HepG2 (cell line): ENCODE results near the gene NDRG2. TPM values are rescaled to one million over a fixed set of nuclear protein-coding genes. Genes with fewer than 3 reads are reported as not detected.

Experiments used
- ARNTL ChIP-seq: sonication (generic); formaldehyde crosslinking; IDR thresholded peaks from 2 replicates; pipeline ENCODE4 v1.4.0; 2020; ENCODE audit warnings: mild to moderate bottlenecking, missing genetic modification reagents
- FOXA1 ChIP-seq, 2 experiments: fragments of 450-650 bp in 1 of 2; sonication (generic) in 1 of 2; formaldehyde crosslinking in 1 of 2; IDR thresholded peaks; 2 replicates each; pipeline versions ENCODE4 v1.4.0 to v1.6.1; 2016 to 2020; ENCODE audit warnings: missing genetic modification reagents in 1 of 2
- GABPA ChIP-seq, 2 experiments: IDR thresholded peaks; 2 replicates each; pipeline ENCODE4 v1.6.1; 2011 to 2016; ENCODE audit warnings: low read depth in 2 of 2, low read length in 1 of 2, missing biosample characterization in 1 of 2, missing genetic modification characterization in 1 of 2
- MYNN ChIP-seq: sonication (generic); formaldehyde crosslinking; IDR thresholded peaks from 2 replicates; pipeline ENCODE4 v1.4.0; 2020; ENCODE audit warnings: mild to moderate bottlenecking, low read depth, missing genetic modification reagents
- SAP130 ChIP-seq: IDR thresholded peaks from 2 replicates; pipeline ENCODE4 v1.6.1; 2016; ENCODE audit warnings: low read depth
- XRCC5 ChIP-seq: fragments of 200-400 bp; formaldehyde crosslinking; optimal IDR thresholded peaks from 2 replicates; pipeline ENCODE3; 2017; ENCODE audit warnings: mild to moderate bottlenecking, low read length
- ZNF260 ChIP-seq: sonication (generic); formaldehyde crosslinking; IDR thresholded peaks from 2 replicates; pipeline ENCODE4 v1.4.0; 2020; ENCODE audit warnings: missing genetic modification reagents, low read depth, mild to moderate bottlenecking, borderline replicate concordance
- ZNF530 ChIP-seq: sonication (generic); formaldehyde crosslinking; IDR thresholded peaks from 2 replicates; pipeline ENCODE4 v1.5.0; 2020; ENCODE audit warnings: low read depth, mild to moderate bottlenecking, missing genetic modification reagents
- ZNF577 ChIP-seq: sonication (generic); formaldehyde crosslinking; IDR thresholded peaks from 2 replicates; pipeline ENCODE4 v1.4.0; 2020; ENCODE audit warnings: mild to moderate bottlenecking, low read depth, missing genetic modification reagents, borderline replicate concordance
- ZSCAN31 ChIP-seq: sonication (generic); formaldehyde crosslinking; IDR thresholded peaks from 2 replicates; pipeline ENCODE4 v1.5.0; 2020; ENCODE audit warnings: low read depth, mild to moderate bottlenecking, missing genetic modification reagents
- polyA plus RNA-seq, 8 experiments: library from polyadenylated mRNA; depleted of rRNA in 3 of 8; stranded (reverse) in 7 of 8; unstranded in 1 of 8; fragments of >200 nt; fragmentation: Illumina TruSeq in 4 of 8; extraction: Trizol in 4 of 8; gene quantifications; 2 replicates each; pipeline versions ENCODE4 v1.2.1 to v1.2.3, GENCODE V29; 2011 to 2016; ENCODE audit warnings: low read depth in 4 of 8, missing spikeins in 1 of 8, mixed read lengths in 1 of 8; ENCODE audit not compliant: insufficient read depth in 1 of 8
- total RNA-seq, 5 experiments: library from RNA; depleted of rRNA; stranded (reverse); fragments of >200 nt; fragmentation: Illumina TruSeq; extraction: Trizol; gene quantifications; 2 replicates each; pipeline ENCODE4 v1.2.3, GENCODE V29; 2016; ENCODE audit warnings: low read depth in 1 of 5
- TF ChIP-seq, protein P1 (sequence below): sonication (generic); formaldehyde crosslinking; IDR thresholded peaks from 2 replicates; pipeline ENCODE4 v1.5.0; 2020; ENCODE audit warnings: missing genetic modification reagents
- TF ChIP-seq, protein P2 (sequence below): sonication (generic); formaldehyde crosslinking; IDR thresholded peaks from 2 replicates; pipeline ENCODE4 v1.9.0; 2021; ENCODE audit warnings: missing genetic modification reagents, borderline replicate concordance
- TF ChIP-seq, protein P3 (sequence below): sonication (generic); formaldehyde crosslinking; IDR thresholded peaks from 2 replicates; pipeline ENCODE4 v1.8.1; 2022; ENCODE audit warnings: low read depth, mild to moderate bottlenecking, missing genetic modification reagents
- TF ChIP-seq, protein P4 (sequence below): fragments of 450-650 bp; IDR thresholded peaks from 2 replicates; pipeline ENCODE4 v1.6.1; 2017; ENCODE audit warnings: mild to moderate bottlenecking
- TF ChIP-seq, protein P5 (sequence below): sonication (generic); formaldehyde crosslinking; IDR thresholded peaks from 2 replicates; pipeline ENCODE4 v1.8.1; 2023; ENCODE audit warnings: missing genetic modification reagents, inconsistent platforms, borderline replicate concordance
- TF ChIP-seq, protein P6 (sequence below), 2 experiments: fragments of 450-650 bp in 1 of 2; sonication (generic) in 1 of 2; formaldehyde crosslinking; IDR thresholded peaks; 2 replicates each; pipeline versions ENCODE4 v1.5.0 to v1.8.0; 2020 to 2022; ENCODE audit warnings: mild to moderate bottlenecking in 1 of 2, missing genetic modification reagents in 1 of 2

The NDRG2 gene
- total and polyA plus RNA-seq, 2 of the 13 experiments (the other 11 are each of a cell fraction or from before 2014, with no cell fraction given), result 27.2 to 189 TPM

DNA sequence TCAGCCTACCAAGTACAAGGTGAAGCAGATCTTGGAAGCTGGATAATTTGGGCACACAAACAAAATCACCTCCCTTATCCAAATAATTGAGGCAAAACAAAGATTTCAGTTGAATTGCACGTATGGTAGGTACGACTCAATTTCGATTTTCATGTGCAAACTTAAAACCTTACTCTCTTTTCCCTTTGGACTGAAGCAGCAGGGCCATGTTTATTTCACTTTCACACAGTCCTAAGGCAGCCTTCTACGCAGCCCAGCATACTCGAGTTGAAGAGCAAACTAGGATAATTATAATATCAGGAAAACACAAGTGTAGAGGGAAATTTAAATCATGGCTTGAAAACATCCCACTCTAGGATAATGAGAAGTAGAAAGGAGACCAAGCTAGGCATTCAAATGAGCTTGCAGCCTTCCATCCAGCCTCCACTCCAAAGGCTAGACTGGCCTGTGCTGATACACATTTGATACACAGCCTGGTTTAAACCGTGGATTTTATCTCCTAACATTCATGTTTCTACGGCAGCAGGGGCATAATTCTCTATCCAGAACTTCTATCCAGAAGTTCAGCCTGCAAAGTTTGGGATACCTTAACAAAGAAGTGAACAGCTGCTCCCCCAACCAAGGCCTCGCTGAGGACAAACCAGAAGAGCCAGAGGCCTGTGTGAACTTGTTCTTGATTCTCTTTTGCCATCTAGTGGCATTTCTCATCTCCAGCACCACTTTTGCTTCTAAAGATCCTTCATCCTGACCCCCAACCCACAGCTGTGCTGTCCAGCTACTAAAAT is 14.9 kb upstream of the NDRG2 start (continued):
- TF ChIP-seq, protein P1, sequence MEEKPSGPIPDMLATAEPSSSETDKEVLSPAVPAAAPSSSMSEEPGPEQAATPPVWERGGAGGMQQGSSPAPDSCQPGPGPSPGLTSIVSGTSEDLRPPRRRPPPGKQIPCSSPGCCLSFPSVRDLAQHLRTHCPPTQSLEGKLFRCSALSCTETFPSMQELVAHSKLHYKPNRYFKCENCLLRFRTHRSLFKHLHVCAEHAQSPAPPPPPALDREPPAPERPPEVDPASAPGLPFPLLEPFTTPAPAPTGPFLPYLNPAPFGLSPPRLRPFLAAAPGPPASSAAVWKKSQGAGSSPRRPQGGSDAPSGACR (CRISPR knock-in tag), result no peak
- no peak for TF ChIP-seq ZNF260 (CRISPR knock-in tag)
- TF ChIP-seq SAP130 (CRISPR knock-in tag), result no peak; the same call in 1 of the 2 replicates
- TF ChIP-seq ARNTL (CRISPR knock-in tag), result no peak
- 0 out of 2 replicates have a peak, but pooled peaks have one; percentile 21 for TF ChIP-seq ZSCAN31
- TF ChIP-seq, protein P2, sequence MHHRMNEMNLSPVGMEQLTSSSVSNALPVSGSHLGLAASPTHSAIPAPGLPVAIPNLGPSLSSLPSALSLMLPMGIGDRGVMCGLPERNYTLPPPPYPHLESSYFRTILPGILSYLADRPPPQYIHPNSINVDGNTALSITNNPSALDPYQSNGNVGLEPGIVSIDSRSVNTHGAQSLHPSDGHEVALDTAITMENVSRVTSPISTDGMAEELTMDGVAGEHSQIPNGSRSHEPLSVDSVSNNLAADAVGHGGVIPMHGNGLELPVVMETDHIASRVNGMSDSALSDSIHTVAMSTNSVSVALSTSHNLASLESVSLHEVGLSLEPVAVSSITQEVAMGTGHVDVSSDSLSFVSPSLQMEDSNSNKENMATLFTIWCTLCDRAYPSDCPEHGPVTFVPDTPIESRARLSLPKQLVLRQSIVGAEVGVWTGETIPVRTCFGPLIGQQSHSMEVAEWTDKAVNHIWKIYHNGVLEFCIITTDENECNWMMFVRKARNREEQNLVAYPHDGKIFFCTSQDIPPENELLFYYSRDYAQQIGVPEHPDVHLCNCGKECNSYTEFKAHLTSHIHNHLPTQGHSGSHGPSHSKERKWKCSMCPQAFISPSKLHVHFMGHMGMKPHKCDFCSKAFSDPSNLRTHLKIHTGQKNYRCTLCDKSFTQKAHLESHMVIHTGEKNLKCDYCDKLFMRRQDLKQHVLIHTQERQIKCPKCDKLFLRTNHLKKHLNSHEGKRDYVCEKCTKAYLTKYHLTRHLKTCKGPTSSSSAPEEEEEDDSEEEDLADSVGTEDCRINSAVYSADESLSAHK (CRISPR knock-in tag), result no peak
- TF ChIP-seq, protein P3, sequence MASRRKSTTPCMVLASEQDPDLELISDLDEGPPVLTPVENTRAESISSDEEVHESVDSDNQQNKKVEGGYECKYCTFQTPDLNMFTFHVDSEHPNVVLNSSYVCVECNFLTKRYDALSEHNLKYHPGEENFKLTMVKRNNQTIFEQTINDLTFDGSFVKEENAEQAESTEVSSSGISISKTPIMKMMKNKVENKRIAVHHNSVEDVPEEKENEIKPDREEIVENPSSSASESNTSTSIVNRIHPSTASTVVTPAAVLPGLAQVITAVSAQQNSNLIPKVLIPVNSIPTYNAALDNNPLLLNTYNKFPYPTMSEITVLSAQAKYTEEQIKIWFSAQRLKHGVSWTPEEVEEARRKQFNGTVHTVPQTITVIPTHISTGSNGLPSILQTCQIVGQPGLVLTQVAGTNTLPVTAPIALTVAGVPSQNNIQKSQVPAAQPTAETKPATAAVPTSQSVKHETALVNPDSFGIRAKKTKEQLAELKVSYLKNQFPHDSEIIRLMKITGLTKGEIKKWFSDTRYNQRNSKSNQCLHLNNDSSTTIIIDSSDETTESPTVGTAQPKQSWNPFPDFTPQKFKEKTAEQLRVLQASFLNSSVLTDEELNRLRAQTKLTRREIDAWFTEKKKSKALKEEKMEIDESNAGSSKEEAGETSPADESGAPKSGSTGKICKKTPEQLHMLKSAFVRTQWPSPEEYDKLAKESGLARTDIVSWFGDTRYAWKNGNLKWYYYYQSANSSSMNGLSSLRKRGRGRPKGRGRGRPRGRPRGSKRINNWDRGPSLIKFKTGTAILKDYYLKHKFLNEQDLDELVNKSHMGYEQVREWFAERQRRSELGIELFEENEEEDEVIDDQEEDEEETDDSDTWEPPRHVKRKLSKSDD (CRISPR knock-in tag), result no peak
- TF ChIP-seq, protein P4, sequence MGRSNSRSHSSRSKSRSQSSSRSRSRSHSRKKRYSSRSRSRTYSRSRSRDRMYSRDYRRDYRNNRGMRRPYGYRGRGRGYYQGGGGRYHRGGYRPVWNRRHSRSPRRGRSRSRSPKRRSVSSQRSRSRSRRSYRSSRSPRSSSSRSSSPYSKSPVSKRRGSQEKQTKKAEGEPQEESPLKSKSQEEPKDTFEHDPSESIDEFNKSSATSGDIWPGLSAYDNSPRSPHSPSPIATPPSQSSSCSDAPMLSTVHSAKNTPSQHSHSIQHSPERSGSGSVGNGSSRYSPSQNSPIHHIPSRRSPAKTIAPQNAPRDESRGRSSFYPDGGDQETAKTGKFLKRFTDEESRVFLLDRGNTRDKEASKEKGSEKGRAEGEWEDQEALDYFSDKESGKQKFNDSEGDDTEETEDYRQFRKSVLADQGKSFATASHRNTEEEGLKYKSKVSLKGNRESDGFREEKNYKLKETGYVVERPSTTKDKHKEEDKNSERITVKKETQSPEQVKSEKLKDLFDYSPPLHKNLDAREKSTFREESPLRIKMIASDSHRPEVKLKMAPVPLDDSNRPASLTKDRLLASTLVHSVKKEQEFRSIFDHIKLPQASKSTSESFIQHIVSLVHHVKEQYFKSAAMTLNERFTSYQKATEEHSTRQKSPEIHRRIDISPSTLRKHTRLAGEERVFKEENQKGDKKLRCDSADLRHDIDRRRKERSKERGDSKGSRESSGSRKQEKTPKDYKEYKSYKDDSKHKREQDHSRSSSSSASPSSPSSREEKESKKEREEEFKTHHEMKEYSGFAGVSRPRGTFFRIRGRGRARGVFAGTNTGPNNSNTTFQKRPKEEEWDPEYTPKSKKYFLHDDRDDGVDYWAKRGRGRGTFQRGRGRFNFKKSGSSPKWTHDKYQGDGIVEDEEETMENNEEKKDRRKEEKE, result no peak
- no peak for TF ChIP-seq GABPA (IDR thresholded peaks at IDR 0.05; ENCODE audit: low read depth, low read length)
- 0 out of 2 replicates have a peak, but pooled peaks have one; percentile 37 for TF ChIP-seq GABPA (CRISPR knock-in tag; IDR thresholded peaks at IDR 0.05; ENCODE audit: low read depth)
- no peak for TF ChIP-seq MYNN (CRISPR knock-in tag)
- no peak for TF ChIP-seq ZNF530 (CRISPR knock-in tag)
- TF ChIP-seq ZNF577 (CRISPR knock-in tag), result no peak
- TF ChIP-seq, protein P5, sequence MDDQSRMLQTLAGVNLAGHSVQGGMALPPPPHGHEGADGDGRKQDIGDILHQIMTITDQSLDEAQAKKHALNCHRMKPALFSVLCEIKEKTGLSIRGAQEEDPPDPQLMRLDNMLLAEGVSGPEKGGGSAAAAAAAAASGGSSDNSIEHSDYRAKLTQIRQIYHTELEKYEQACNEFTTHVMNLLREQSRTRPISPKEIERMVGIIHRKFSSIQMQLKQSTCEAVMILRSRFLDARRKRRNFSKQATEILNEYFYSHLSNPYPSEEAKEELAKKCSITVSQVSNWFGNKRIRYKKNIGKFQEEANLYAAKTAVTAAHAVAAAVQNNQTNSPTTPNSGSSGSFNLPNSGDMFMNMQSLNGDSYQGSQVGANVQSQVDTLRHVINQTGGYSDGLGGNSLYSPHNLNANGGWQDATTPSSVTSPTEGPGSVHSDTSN (CRISPR knock-in tag), result no peak
- no peak for TF ChIP-seq FOXA1 (IDR thresholded peaks at IDR 0.05)
- no peak for TF ChIP-seq FOXA1 (CRISPR knock-in tag; IDR thresholded peaks at IDR 0.05)
- TF ChIP-seq, protein P6, sequence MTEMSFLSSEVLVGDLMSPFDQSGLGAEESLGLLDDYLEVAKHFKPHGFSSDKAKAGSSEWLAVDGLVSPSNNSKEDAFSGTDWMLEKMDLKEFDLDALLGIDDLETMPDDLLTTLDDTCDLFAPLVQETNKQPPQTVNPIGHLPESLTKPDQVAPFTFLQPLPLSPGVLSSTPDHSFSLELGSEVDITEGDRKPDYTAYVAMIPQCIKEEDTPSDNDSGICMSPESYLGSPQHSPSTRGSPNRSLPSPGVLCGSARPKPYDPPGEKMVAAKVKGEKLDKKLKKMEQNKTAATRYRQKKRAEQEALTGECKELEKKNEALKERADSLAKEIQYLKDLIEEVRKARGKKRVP (CRISPR knock-in tag; IDR thresholded peaks at IDR 0.05), result no peak
- peak; percentile 53 for TF ChIP-seq XRCC5
